DND-41 (cell line): Measurements from ENCODE around the gene TTC16.

Experiments
- EZH2 ChIP-seq: IDR thresholded peaks from 3 replicates; pipeline ENCODE4 v1.6.1; 2012; ENCODE audit warnings: borderline replicate concordance, low read depth, mild to moderate bottlenecking, moderate library complexity, low read length, inconsistent platforms; ENCODE audit not compliant: severe bottlenecking
- TF ChIP-seq, protein P1 (sequence below): IDR thresholded peaks from 2 replicates; pipeline ENCODE4 v1.5.1; 2012; ENCODE audit warnings: borderline replicate concordance, low read length, moderate library complexity, mild to moderate bottlenecking; ENCODE audit not compliant: poor library complexity, severe bottlenecking; ENCODE audit errors: extremely low read depth

DNA sequence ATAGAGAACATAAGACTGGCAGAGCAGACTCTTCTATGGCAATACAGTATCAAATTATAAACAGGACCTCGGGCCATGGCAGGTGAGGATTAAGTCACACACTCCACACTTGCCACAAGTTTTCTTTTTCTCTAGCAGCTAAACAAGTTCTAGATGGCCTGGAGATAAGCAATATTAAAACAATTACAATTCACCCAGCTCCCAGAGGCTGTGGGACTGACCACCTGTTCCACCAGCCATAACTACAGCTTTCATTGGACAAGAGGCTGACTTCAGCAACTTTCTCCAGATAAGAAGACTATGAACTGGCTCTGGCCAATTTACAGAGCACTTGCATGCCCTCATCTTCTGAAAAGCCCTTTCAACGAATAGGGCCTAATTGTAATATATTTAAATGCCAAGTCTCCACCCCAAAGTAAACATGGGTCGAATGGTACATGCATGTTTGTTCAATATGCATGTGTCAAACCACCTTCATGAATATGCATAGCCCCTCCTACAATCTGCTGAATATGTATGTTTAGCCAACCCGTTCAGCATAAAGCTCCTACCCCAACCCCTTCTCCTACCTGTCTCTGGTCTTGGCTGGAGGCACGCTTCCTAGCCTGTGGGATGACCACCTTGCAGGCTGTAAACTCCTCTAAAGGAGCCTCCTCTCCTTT is 15.2 kb upstream of the TTC16 start:
- TF ChIP-seq, protein P1, sequence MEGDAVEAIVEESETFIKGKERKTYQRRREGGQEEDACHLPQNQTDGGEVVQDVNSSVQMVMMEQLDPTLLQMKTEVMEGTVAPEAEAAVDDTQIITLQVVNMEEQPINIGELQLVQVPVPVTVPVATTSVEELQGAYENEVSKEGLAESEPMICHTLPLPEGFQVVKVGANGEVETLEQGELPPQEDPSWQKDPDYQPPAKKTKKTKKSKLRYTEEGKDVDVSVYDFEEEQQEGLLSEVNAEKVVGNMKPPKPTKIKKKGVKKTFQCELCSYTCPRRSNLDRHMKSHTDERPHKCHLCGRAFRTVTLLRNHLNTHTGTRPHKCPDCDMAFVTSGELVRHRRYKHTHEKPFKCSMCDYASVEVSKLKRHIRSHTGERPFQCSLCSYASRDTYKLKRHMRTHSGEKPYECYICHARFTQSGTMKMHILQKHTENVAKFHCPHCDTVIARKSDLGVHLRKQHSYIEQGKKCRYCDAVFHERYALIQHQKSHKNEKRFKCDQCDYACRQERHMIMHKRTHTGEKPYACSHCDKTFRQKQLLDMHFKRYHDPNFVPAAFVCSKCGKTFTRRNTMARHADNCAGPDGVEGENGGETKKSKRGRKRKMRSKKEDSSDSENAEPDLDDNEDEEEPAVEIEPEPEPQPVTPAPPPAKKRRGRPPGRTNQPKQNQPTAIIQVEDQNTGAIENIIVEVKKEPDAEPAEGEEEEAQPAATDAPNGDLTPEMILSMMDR = no peak
- no peak for TF ChIP-seq EZH2
